ENCODE measurements around the gene NAA15. TPM values are rescaled to one million over a fixed set of nuclear protein-coding genes. Genes with fewer than 3 reads are reported as not detected.

Gene NAA15
- total RNA-seq, 4 donors from 2014 or later = 25.0 to 48.8 (median 37.2) TPM

GRCh38 chr4:139329665-139330200, 28.4 kb downstream of the NAA15 start:
- Histone ChIP-seq H3K4me1 (peaks cover 0 to 9% of the 10 kb centered on the region in 2 donors), H3K27ac (no peak overlapping the region), H3K9me3 (no peaks in the 10 kb centered on the region), H3K27me3 (no peaks in the 10 kb centered on the region), H3K36me3 (no peaks in the 10 kb centered on the region), H3K4me3 (no peak overlapping the region)
- no peak for TF ChIP-seq CTCF (IDR thresholded peaks at IDR 0.05 in 4 of 5, conservative IDR thresholded peaks at IDR 0.05 in 1 of 5)
- no peak for TF ChIP-seq POLR2A (IDR thresholded peaks at IDR 0.05)
- intact Hi-C loops (cut with DNase I; ENCODE audit: low total_unique reads) (no loop called here), in situ Hi-C loops (cut with MboI; ENCODE audit: low sequenced_read_pairs in 4 of 4) (no loop called here)
- DNase-seq = no peak
- ATAC-seq = no peak

DNA sequence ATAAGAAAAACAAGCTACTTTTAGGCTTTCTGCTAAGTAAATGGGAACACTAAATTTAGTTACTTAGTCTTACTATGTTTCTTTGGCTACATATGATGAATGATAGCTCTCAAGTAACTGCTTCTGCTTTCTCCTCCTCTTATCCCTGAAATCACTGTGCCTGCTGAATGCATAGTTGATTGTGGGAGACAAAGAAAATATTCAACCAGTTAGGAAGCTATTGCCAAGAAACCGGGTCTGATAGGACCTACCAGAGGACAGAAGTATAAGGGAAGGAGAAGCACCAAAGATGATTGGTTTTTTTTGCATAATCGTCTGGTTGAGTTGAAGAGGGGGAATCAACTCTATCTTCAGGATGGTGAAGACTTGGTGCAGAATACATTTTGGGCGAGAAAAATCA, 29.0 kb downstream of the NAA15 start:
- ATAC-seq (no peak), DNase-seq (no peak)
- Histone ChIP-seq H3K4me1 (peaks cover 0 to 6% of the 10 kb centered on the region in 2 donors), H3K4me3 (no peak overlapping the region), H3K9me3 (no peaks in the 10 kb centered on the region), H3K27ac (no peak overlapping the region), H3K27me3 (no peaks in the 10 kb centered on the region), H3K36me3 (no peaks in the 10 kb centered on the region)
- intact Hi-C loops (cut with DNase I; ENCODE audit: low total_unique reads) (no loop called here), in situ Hi-C loops (cut with MboI; ENCODE audit: low sequenced_read_pairs in 4 of 4) (no loop called here)
- TF ChIP-seq POLR2A (IDR thresholded peaks at IDR 0.05) = no peak
- no peak for TF ChIP-seq CTCF (IDR thresholded peaks at IDR 0.05 in 4 of 5, conservative IDR thresholded peaks at IDR 0.05 in 1 of 5)

DNA sequence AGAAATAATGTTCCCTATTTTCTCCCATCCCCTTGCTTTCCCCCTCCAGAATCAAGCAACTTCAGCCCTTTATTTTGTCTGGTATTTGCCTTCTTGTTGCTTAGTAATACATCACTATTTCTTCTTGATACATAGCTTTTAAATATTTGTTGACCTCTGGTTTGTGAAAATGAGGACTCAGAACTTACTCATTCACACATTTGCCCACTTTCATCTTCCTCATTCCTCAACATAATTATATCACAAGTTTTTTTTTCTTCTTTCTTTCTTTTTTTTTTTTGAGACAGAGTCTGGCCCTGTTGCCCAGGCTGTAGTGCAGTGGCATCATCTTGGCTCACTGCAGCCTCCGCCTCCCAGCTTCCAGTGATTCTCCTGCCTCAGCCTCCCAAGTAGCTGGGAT, 29.9 kb downstream of the NAA15 start:
- Histone ChIP-seq H3K4me3 (no peak overlapping the region), H3K27me3 (no peaks in the 10 kb centered on the region), H3K36me3 (no peaks in the 10 kb centered on the region), H3K4me1 (peaks cover 0 to 6% of the 10 kb centered on the region in 2 donors), H3K27ac (no peak overlapping the region), H3K9me3 (no peaks in the 10 kb centered on the region)
- intact Hi-C loops (cut with DNase I; ENCODE audit: low total_unique reads) = no loop called here
- no peak for DNase-seq
- in situ Hi-C loops (cut with MboI; ENCODE audit: low sequenced_read_pairs in 4 of 4) = no loop called here
- TF ChIP-seq POLR2A (IDR thresholded peaks at IDR 0.05) (no peak), CTCF (IDR thresholded peaks at IDR 0.05 in 4 of 5, conservative IDR thresholded peaks at IDR 0.05 in 1 of 5) (no peak)
- no peak for ATAC-seq

DNA sequence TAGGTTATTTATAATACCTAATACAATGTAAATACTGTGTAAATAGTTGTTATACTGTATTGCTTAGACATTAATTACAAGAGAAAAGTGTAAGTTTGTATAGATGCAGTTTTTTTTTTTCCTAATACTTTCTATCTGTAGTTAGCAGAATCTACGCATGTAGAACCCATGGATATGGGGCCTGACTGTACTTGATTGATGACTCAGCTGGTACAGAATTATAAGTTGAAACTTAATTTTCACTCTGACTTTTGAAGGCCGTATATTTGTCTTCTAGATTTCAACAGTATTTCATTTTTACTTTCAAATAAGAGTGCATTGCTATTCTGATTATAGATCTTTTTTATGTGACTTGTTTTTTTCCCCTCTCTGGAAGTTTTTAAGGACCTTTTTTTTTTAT, 31.7 kb downstream of the NAA15 start:
- no peak for TF ChIP-seq POLR2A (IDR thresholded peaks at IDR 0.05)
- TF ChIP-seq CTCF (IDR thresholded peaks at IDR 0.05 in 4 of 5, conservative IDR thresholded peaks at IDR 0.05 in 1 of 5) = no peak
- Histone ChIP-seq H3K36me3 (peaks cover 0 to 2% of the 10 kb centered on the region in 2 donors), H3K4me3 (no peak overlapping the region), H3K4me1 (peaks cover 0 to 6% of the 10 kb centered on the region in 2 donors), H3K27me3 (no peaks in the 10 kb centered on the region), H3K9me3 (no peaks in the 10 kb centered on the region), H3K27ac (no peak overlapping the region)
- intact Hi-C loops (cut with DNase I; ENCODE audit: low total_unique reads) (no loop called here), in situ Hi-C loops (cut with MboI; ENCODE audit: low sequenced_read_pairs in 4 of 4) (no loop called here)
- ATAC-seq = no peak
- DNase-seq = no peak

DNA sequence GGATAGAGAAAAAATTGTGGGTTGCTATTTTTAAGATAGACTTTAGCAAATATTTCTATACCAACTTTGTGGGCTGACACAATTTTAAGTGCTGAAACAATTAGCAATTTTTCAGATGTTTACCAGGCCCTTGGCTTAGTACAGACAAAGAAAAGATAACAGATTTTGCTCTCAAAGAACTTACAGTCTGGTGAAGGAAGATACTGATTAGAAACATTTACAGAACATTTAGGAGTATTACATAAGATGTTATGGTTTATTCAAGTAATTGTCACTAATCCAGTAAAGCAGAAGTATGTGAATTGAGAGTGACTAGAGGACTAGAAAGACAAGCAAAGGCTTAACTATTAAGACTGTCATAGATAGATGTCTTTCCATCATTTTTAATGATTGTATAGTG, 36.3 kb downstream of the NAA15 start:
- no peak for ATAC-seq
- H3K27ac ChIP-seq = no peak overlapping the region

More for the DNA sequence above, 36.3 kb downstream of the NAA15 start:
- no peak for TF ChIP-seq POLR2A (IDR thresholded peaks at IDR 0.05)
- TF ChIP-seq CTCF (IDR thresholded peaks at IDR 0.05 in 4 of 5, conservative IDR thresholded peaks at IDR 0.05 in 1 of 5) = no peak
- Histone ChIP-seq H3K36me3 (peaks cover 0 to 21% of the 10 kb centered on the region in 2 donors), H3K9me3 (no peaks in the 10 kb centered on the region), H3K4me1 (no peaks in the 10 kb centered on the region), H3K4me3 (no peak overlapping the region), H3K27me3 (no peaks in the 10 kb centered on the region)
- intact Hi-C loops (cut with DNase I; ENCODE audit: low total_unique reads) (no loop called here), in situ Hi-C loops (cut with MboI; ENCODE audit: low sequenced_read_pairs in 4 of 4) (no loop called here)
- DNase-seq = no peak

All from gastrocnemius medialis (tissue), 4 donors.